GM18520 (cell line): ENCODE data around the gene DYDC2.
"Not testable (repeated sequence)": the region's sequence is repeated elsewhere in the genome, so short reads cannot be mapped to it uniquely, and the experiment has no call there.

ENCODE experiments used
- ATAC-seq: cut with Tn5 transposase; IDR thresholded peaks from one replicate; pipeline ENCODE4 v1.9.1; 2021; ENCODE audit not compliant: unreplicated experiment

The DYDC2 gene

GRCh38 chr10:80412486-80412885 is 55.9 kb downstream of the DYDC2 start:
- ATAC-seq: no peak

GRCh38 chr10:80413271-80413996 is 56.9 kb downstream of the DYDC2 start:
- no peak for ATAC-seq

DNA sequence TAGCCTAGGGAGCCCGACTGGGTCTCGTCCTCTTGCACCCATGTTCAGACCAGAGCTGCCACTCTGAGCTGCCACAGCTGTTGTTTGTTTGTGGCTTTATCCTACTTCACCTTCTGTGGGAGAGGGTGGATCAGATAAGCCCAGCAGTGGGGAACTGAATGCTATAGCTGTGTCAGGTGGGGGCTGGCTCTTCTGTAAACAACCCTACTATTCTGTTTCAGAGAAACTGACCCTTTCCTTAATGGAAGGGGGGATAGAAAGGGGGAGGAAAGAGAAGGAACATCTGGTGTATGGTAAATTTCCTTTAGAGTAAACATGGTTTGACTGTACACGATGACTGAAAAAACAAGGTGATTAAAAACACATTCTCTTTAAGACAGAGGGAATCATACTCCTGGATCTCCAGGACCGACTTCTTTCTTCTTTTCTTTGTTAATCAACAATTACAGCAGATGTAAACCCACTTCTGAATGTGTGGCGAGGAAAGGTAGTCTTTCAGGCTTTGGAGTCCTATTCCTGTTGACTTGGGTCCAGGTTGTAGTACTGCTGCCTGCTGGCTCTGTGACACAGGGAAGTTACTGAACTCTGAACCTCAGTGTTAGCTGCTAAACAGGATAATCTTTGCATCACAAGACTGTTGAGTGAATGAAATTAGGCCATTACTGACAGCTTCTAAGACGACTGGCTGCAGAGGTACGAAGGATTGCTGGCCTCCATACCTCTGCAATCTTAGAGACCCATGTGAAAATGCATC is 57.7 kb downstream of the DYDC2 start:
- ATAC-seq: no peak

- ATAC-seq: no peak
Observed at GRCh38 chr10:80415734-80416478, 59.3 kb downstream of the DYDC2 start.

GRCh38 chr10:80416479-80417098 is 60.0 kb downstream of the DYDC2 start:
- no peak for ATAC-seq

- ATAC-seq: not testable (repeated sequence)
Observed at GRCh38 chr10:80417256-80417655, 60.7 kb downstream of the DYDC2 start.
